HepG2 (cell line): ENCODE data around the gene MGLL.

Source experiments
- ETV6 ChIP-seq: sonication (generic); formaldehyde crosslinking; conservative IDR thresholded peaks from 2 replicates; pipeline ENCODE4 v1.4.0; 2020; ENCODE audit warnings: missing genetic modification reagents
- POGZ ChIP-seq: sonication (generic); formaldehyde crosslinking; IDR thresholded peaks from 2 replicates; pipeline ENCODE4 v1.4.0; 2020; ENCODE audit warnings: mild to moderate bottlenecking, missing genetic modification reagents
- RFX5 ChIP-seq: IDR thresholded peaks from 2 replicates; pipeline ENCODE4 v1.6.1; 2011; ENCODE audit warnings: low read depth, low read length, improper control_type of control experiment
- TF ChIP-seq, protein P1 (sequence below): sonication (generic); formaldehyde crosslinking; IDR thresholded peaks from 2 replicates; pipeline ENCODE4 v1.4.0; 2020; ENCODE audit warnings: missing genetic modification reagents
- TF ChIP-seq, protein P2 (sequence below): sonication (generic); formaldehyde crosslinking; IDR thresholded peaks from 2 replicates; pipeline ENCODE4 v1.4.0; 2020; ENCODE audit warnings: low read depth, missing genetic modification reagents
- TF ChIP-seq, protein P3 (sequence below): IDR thresholded peaks from 2 replicates; pipeline ENCODE4 v1.6.1; 2012; ENCODE audit warnings: low read length, improper control_type of control experiment

DNA sequence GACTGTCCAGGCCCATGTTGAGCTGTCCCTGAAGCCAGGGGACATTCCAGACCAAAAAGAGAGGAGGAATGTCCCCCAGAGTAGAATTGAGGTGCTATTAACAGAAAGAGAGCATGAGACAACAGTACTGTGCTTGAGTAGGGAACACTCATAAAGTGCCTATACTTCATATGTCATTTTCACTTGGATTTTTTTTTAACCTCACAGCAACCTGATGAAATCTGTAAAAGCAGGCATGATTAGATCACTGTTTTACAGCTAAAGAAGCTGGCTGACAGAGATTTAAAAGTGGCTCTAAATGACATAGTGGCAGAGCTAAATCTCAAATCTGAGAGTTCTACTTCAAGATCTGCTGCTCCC lies 174.5 kb downstream of the MGLL start:
- TF ChIP-seq POGZ (CRISPR knock-in tag) (no peak), ETV6 (CRISPR knock-in tag) (no peak), RFX5 (no peak)
- TF ChIP-seq, protein P1, sequence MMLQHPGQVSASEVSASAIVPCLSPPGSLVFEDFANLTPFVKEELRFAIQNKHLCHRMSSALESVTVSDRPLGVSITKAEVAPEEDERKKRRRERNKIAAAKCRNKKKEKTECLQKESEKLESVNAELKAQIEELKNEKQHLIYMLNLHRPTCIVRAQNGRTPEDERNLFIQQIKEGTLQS, result no peak
- TF ChIP-seq, protein P2, sequence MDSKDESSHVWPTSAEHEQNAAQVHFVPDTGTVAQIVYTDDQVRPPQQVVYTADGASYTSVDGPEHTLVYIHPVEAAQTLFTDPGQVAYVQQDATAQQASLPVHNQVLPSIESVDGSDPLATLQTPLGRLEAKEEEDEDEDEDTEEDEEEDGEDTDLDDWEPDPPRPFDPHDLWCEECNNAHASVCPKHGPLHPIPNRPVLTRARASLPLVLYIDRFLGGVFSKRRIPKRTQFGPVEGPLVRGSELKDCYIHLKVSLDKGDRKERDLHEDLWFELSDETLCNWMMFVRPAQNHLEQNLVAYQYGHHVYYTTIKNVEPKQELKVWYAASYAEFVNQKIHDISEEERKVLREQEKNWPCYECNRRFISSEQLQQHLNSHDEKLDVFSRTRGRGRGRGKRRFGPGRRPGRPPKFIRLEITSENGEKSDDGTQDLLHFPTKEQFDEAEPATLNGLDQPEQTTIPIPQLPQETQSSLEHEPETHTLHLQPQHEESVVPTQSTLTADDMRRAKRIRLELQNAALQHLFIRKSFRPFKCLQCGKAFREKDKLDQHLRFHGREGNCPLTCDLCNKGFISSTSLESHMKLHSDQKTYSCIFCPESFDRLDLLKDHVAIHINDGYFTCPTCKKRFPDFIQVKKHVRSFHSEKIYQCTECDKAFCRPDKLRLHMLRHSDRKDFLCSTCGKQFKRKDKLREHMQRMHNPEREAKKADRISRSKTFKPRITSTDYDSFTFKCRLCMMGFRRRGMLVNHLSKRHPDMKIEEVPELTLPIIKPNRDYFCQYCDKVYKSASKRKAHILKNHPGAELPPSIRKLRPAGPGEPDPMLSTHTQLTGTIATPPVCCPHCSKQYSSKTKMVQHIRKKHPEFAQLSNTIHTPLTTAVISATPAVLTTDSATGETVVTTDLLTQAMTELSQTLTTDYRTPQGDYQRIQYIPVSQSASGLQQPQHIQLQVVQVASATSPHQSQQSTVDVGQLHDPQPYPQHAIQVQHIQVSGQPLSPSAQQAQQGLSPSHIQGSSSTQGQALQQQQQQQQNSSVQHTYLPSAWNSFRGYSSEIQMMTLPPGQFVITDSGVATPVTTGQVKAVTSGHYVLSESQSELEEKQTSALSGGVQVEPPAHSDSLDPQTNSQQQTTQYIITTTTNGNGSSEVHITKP (CRISPR knock-in tag), result no peak
- TF ChIP-seq, protein P3, sequence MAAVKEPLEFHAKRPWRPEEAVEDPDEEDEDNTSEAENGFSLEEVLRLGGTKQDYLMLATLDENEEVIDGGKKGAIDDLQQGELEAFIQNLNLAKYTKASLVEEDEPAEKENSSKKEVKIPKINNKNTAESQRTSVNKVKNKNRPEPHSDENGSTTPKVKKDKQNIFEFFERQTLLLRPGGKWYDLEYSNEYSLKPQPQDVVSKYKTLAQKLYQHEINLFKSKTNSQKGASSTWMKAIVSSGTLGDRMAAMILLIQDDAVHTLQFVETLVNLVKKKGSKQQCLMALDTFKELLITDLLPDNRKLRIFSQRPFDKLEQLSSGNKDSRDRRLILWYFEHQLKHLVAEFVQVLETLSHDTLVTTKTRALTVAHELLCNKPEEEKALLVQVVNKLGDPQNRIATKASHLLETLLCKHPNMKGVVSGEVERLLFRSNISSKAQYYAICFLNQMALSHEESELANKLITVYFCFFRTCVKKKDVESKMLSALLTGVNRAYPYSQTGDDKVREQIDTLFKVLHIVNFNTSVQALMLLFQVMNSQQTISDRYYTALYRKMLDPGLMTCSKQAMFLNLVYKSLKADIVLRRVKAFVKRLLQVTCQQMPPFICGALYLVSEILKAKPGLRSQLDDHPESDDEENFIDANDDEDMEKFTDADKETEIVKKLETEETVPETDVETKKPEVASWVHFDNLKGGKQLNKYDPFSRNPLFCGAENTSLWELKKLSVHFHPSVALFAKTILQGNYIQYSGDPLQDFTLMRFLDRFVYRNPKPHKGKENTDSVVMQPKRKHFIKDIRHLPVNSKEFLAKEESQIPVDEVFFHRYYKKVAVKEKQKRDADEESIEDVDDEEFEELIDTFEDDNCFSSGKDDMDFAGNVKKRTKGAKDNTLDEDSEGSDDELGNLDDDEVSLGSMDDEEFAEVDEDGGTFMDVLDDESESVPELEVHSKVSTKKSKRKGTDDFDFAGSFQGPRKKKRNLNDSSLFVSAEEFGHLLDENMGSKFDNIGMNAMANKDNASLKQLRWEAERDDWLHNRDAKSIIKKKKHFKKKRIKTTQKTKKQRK, result no peak
